Activated CD4-positive, alpha-beta T cell treated with anti-CD3 and anti-CD28 coated beads, Interleukin-2, amount 10 ng/mL, durations not matched to agents 24 days and 14 days (primary cell): ENCODE measurements around the gene TESK2. TPM values are rescaled to one million over a fixed set of nuclear protein-coding genes. Genes with fewer than 3 reads are reported as not detected.
"Not testable (repeated sequence)": the region's sequence is repeated elsewhere in the genome, so short reads cannot be mapped to it uniquely, and the experiment has no call there.

Experiments
- DNase-seq: peaks from one replicate; pipeline ENCODE4 v3.0.0; 2022
- H3K27ac Mint-ChIP-seq: one replicate; pipeline ENCODE4 v1.8.0; 2022; ENCODE audit warnings: mild to moderate bottlenecking, mixed read lengths
- H3K27me3 Mint-ChIP-seq: one replicate; pipeline ENCODE4 v1.8.0; 2022; ENCODE audit warnings: mixed read lengths
- H3K36me3 Mint-ChIP-seq: one replicate; pipeline ENCODE4 v1.8.0; 2022; ENCODE audit warnings: low read depth, mild to moderate bottlenecking, mixed read lengths
- H3K4me1 Mint-ChIP-seq: one replicate; pipeline ENCODE4 v1.8.0; 2021; ENCODE audit warnings: mixed read lengths
- H3K4me3 Mint-ChIP-seq: one replicate; pipeline ENCODE4 v1.8.0; 2022; ENCODE audit warnings: mild to moderate bottlenecking, moderate library complexity, mixed read lengths
- H3K9me3 Mint-ChIP-seq: one replicate; pipeline ENCODE4 v1.8.0; 2021; ENCODE audit warnings: mixed read lengths
- intact Hi-C: fragments of 100-400 bp; cut with micrococcal nuclease; formaldehyde crosslinking; loops from one replicate; pipeline ENCODE4 v1.15.1; 2023
- total RNA-seq: library from RNA; stranded (reverse); gene quantifications from 2 replicates; pipeline ENCODE4 v1.2.3, GENCODE V29; 2022

TESK2 gene
- total RNA-seq, 1 donor from 2014 or later: 2.6 TPM

- H3K27ac Mint-ChIP-seq: no peak overlapping the region
- H3K4me1 Mint-ChIP-seq: no peaks in the 10 kb centered on the region
- intact Hi-C loops: no loop called here
- H3K27me3 Mint-ChIP-seq: no peaks in the 10 kb centered on the region
- H3K9me3 Mint-ChIP-seq: no peaks in the 10 kb centered on the region
- DNase-seq: no peak
- H3K36me3 Mint-ChIP-seq: no peaks in the 10 kb centered on the region
- no peak overlapping the region for H3K4me3 Mint-ChIP-seq
Observed at GRCh38 chr1:45403298-45403697, 87.7 kb downstream of the TESK2 start.

- no peak for DNase-seq
- no peak overlapping the region for H3K4me3 Mint-ChIP-seq
- no peaks in the 10 kb centered on the region for H3K36me3 Mint-ChIP-seq
- intact Hi-C loops: no loop called here
- no peaks in the 10 kb centered on the region for H3K27me3 Mint-ChIP-seq
- no peaks in the 10 kb centered on the region for H3K4me1 Mint-ChIP-seq
- H3K9me3 Mint-ChIP-seq: no peaks in the 10 kb centered on the region
- no peak overlapping the region for H3K27ac Mint-ChIP-seq
Observed at GRCh38 chr1:45401524-45401923, 89.4 kb downstream of the TESK2 start.

GRCh38 chr1:45400049-45400448 is 90.9 kb downstream of the TESK2 start:
- Mint-ChIP-seq H3K36me3 (no peaks in the 10 kb centered on the region), H3K27me3 (no peaks in the 10 kb centered on the region), H3K4me3 (no peak overlapping the region), H3K4me1 (peaks cover under 1% of the 10 kb centered on the region), H3K27ac (no peak overlapping the region), H3K9me3 (no peaks in the 10 kb centered on the region)
- intact Hi-C loops: no loop called here
- DNase-seq: no peak

- no peak overlapping the region for H3K27ac Mint-ChIP-seq
- H3K9me3 Mint-ChIP-seq: no peaks in the 10 kb centered on the region
- H3K4me3 Mint-ChIP-seq: no peak overlapping the region
- no peaks in the 10 kb centered on the region for H3K36me3 Mint-ChIP-seq
- DNase-seq: no peak
- peaks cover 4% of the 10 kb centered on the region for H3K4me1 Mint-ChIP-seq
- intact Hi-C loops: loop anchor here (10.0 kb wide), 1 partner anchor 58 kb away; no protein-coding TSS in a partner anchor
- H3K27me3 Mint-ChIP-seq: no peaks in the 10 kb centered on the region
Observed at GRCh38 chr1:45397285-45397684, 93.7 kb downstream of the TESK2 start.

GRCh38 chr1:45395582-45395981 is 95.4 kb downstream of the TESK2 start:
- intact Hi-C loops: loop anchor here (10.0 kb wide), 1 partner anchor 59 kb away; no protein-coding TSS in a partner anchor
- no peak for DNase-seq
- no peaks in the 10 kb centered on the region for H3K27me3 Mint-ChIP-seq
- H3K27ac Mint-ChIP-seq: peak overlapping the region; percentile 6
- H3K4me1 Mint-ChIP-seq: peaks cover 4% of the 10 kb centered on the region
- H3K9me3 Mint-ChIP-seq: no peaks in the 10 kb centered on the region
- H3K36me3 Mint-ChIP-seq: no peaks in the 10 kb centered on the region
- H3K4me3 Mint-ChIP-seq: no peak overlapping the region

GRCh38 chr1:45395051-45395450 is 95.9 kb downstream of the TESK2 start:
- no peak overlapping the region for H3K4me3 Mint-ChIP-seq
- H3K9me3 Mint-ChIP-seq: no peaks in the 10 kb centered on the region
- intact Hi-C loops: loop anchor here (10.0 kb wide), 1 partner anchor 60 kb away; no protein-coding TSS in a partner anchor
- no peak for DNase-seq
- peaks cover 4% of the 10 kb centered on the region for H3K4me1 Mint-ChIP-seq
- H3K36me3 Mint-ChIP-seq: no peaks in the 10 kb centered on the region
- H3K27ac Mint-ChIP-seq: no peak overlapping the region
- H3K27me3 Mint-ChIP-seq: no peaks in the 10 kb centered on the region

- Mint-ChIP-seq H3K4me1 (peaks cover 4% of the 10 kb centered on the region), H3K27me3 (no peaks in the 10 kb centered on the region), H3K36me3 (no peaks in the 10 kb centered on the region), H3K27ac (no peak overlapping the region), H3K9me3 (no peaks in the 10 kb centered on the region), H3K4me3 (no peak overlapping the region)
- intact Hi-C loops: loop anchor here (10.0 kb wide), 1 partner anchor 60 kb away; no protein-coding TSS in a partner anchor
- DNase-seq: no peak
Observed at GRCh38 chr1:45394342-45394741, 96.6 kb downstream of the TESK2 start.

- intact Hi-C loops: loop anchor here (10.0 kb wide), 1 partner anchor 61 kb away; no protein-coding TSS in a partner anchor
- peaks cover 4% of the 10 kb centered on the region for H3K4me1 Mint-ChIP-seq
- no peak for DNase-seq
Observed at GRCh38 chr1:45393718-45394302, 97.2 kb downstream of the TESK2 start.

GRCh38 chr1:45386219-45386618 is 104.7 kb downstream of the TESK2 start:
- Mint-ChIP-seq H3K9me3 (no peaks in the 10 kb centered on the region), H3K4me1 (no peaks in the 10 kb centered on the region), H3K36me3 (no peaks in the 10 kb centered on the region), H3K4me3 (no peak overlapping the region), H3K27me3 (no peaks in the 10 kb centered on the region), H3K27ac (no peak overlapping the region)
- intact Hi-C loops: no loop called here
- DNase-seq: no peak

More at GRCh38 chr1:45393718-45394302, 97.2 kb downstream of the TESK2 start:
- no peaks in the 10 kb centered on the region for H3K9me3 Mint-ChIP-seq
- no peak overlapping the region for H3K4me3 Mint-ChIP-seq
- H3K27ac Mint-ChIP-seq: peak overlapping the region; percentile 29
- no peaks in the 10 kb centered on the region for H3K27me3 Mint-ChIP-seq
- H3K36me3 Mint-ChIP-seq: no peaks in the 10 kb centered on the region

- no peak for DNase-seq
- H3K27ac Mint-ChIP-seq: no peak overlapping the region
- intact Hi-C loops: no loop called here
- no peaks in the 10 kb centered on the region for H3K4me1 Mint-ChIP-seq
- H3K27me3 Mint-ChIP-seq: no peaks in the 10 kb centered on the region
- H3K4me3 Mint-ChIP-seq: no peak overlapping the region
- no peaks in the 10 kb centered on the region for H3K36me3 Mint-ChIP-seq
- no peaks in the 10 kb centered on the region for H3K9me3 Mint-ChIP-seq
Observed at GRCh38 chr1:45385302-45385701, 105.7 kb downstream of the TESK2 start.

GRCh38 chr1:45384213-45384612 is 106.8 kb downstream of the TESK2 start:
- H3K4me1 Mint-ChIP-seq, H3K9me3 Mint-ChIP-seq, DNase-seq, H3K36me3 Mint-ChIP-seq, H3K27me3 Mint-ChIP-seq, H3K4me3 Mint-ChIP-seq, intact Hi-C loops, H3K27ac Mint-ChIP-seq: not testable (repeated sequence)

- Mint-ChIP-seq H3K27me3 (no peaks in the 10 kb centered on the region), H3K27ac (no peak overlapping the region), H3K4me3 (no peak overlapping the region), H3K36me3 (no peaks in the 10 kb centered on the region), H3K4me1 (no peaks in the 10 kb centered on the region), H3K9me3 (no peaks in the 10 kb centered on the region)
- intact Hi-C loops: no loop called here
- DNase-seq: no peak
Observed at GRCh38 chr1:45383191-45383590, 107.8 kb downstream of the TESK2 start.

GRCh38 chr1:45381243-45381642 is 109.7 kb downstream of the TESK2 start:
- H3K27ac Mint-ChIP-seq: no peak overlapping the region
- no peak for DNase-seq
- no peaks in the 10 kb centered on the region for H3K9me3 Mint-ChIP-seq
- intact Hi-C loops: no loop called here
- H3K36me3 Mint-ChIP-seq: no peaks in the 10 kb centered on the region
- H3K4me1 Mint-ChIP-seq: no peaks in the 10 kb centered on the region
- no peak overlapping the region for H3K4me3 Mint-ChIP-seq
- no peaks in the 10 kb centered on the region for H3K27me3 Mint-ChIP-seq

GRCh38 chr1:45380730-45381129 is 110.2 kb downstream of the TESK2 start:
- Mint-ChIP-seq H3K4me3 (no peak overlapping the region), H3K4me1 (no peaks in the 10 kb centered on the region), H3K27ac (no peak overlapping the region), H3K27me3 (no peaks in the 10 kb centered on the region), H3K36me3 (no peaks in the 10 kb centered on the region), H3K9me3 (no peaks in the 10 kb centered on the region)
- no peak for DNase-seq
- intact Hi-C loops: no loop called here

GRCh38 chr1:45380125-45380524 is 110.8 kb downstream of the TESK2 start:
- Mint-ChIP-seq H3K36me3 (no peaks in the 10 kb centered on the region), H3K4me3 (no peak overlapping the region), H3K27me3 (no peaks in the 10 kb centered on the region), H3K9me3 (no peaks in the 10 kb centered on the region), H3K27ac (no peak overlapping the region), H3K4me1 (no peaks in the 10 kb centered on the region)
- intact Hi-C loops: no loop called here
- DNase-seq: no peak
